Stimulated activated CD4-positive, alpha-beta T cell treated with anti-CD3 and anti-CD28 coated beads, Interleukin-12 subunit alpha, Interleukin-12 subunit beta, amount 100 ng/mL, for 48 hours (primary cell): ENCODE measurements around the gene ZNF445.
"Not testable (repeated sequence)": the region's sequence is repeated elsewhere in the genome, so short reads cannot be mapped to it uniquely, and the experiment has no call there.

ENCODE experiments used
- DNase-seq, 3 donors: peaks; one replicate each; pipeline ENCODE4 v3.0.0-alpha.2; 2020; ENCODE audit warnings: low read depth in 2 of 3, low spot score in 1 of 3

Gene ZNF445

DNA sequence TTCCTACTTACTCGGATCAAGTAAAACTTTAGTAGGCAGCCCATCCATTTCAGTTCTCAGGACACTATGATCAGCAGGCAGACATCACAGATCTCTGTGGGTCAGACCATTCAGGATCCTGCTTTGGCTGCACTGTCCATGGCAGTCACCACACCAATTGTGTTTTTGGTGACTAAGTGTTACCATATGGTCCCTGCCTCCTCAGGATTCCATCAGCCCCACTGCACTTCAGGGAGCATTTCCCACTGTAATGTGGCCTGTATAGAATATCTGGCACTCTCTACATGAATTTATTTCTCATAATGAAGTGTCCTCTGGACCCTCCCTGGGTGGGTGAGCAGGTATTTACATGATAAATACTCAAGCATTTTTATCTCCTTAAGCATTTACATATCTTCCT, 41.3 kb downstream of the ZNF445 start:
- DNase-seq: no peak

DNA sequence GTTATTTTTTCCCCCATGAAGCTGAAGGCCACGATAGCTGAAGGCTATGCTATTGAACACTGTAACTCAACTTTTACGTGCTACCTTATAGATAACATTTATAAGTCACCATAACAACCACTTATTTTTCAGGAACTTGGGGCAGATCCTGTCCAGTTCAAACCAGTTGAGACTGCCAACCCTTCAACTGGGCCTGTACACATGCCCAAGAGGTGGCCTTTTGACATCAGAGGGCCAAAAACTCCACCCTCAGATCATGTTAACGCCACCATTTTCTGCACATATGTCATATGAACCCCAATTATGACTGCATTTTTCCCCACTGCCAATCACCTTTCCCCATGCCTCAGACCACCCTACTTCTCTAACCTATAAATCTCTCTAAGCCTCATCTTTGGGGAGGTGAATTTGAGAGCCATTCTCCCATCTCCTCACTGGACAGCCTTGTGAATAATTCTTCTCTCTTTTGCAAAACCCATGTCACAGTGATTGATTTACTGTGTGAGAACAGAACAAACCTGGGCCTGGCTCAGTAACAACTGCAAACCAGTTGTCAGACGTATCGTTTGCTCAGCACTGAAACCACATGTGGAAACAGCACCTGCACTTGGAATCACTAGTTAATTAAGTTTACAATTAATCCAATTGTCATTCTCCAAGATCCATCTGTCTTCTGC, 42.5 kb downstream of the ZNF445 start:
- DNase-seq: no peak

DNA sequence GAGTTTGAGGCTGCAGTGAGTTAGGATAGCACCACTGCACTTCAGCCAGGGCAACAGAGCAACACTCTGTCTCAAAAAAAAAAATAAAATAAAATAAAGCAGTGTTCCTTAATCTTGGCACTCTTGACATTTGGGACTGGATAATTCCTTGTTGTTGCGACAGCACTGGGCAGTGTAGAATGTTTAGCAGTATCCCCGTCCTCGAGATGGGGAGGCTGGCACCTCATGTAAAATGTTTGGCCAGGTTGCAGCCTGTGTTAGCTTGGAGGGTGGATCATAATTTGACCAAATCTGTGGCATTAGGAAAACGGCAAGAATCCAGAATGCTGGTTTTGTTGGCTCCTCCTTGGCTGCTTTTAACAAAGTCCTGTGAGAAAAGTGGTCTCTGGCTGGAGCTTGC, 47.0 kb downstream of the ZNF445 start:
- no peak for DNase-seq

DNA sequence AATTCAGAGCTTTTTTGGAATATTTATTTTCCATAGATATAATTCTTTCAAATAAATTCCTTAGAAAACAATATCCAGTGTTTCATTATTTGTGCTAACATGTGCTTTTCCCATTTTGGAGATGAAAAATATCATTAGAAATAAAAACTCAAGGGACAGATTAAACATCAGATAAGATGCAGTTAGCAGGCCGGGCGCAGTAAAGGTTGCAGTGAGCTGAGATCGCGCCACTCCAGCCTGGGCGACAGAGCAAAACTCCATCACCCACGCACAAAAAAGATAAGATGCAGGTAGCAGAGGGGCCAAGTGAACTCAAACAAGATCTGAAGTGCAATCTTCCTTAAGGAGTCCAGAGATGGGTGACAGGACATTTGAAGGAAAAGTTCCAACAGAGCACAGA, 48.0 kb downstream of the ZNF445 start:
- no peak for DNase-seq

DNA sequence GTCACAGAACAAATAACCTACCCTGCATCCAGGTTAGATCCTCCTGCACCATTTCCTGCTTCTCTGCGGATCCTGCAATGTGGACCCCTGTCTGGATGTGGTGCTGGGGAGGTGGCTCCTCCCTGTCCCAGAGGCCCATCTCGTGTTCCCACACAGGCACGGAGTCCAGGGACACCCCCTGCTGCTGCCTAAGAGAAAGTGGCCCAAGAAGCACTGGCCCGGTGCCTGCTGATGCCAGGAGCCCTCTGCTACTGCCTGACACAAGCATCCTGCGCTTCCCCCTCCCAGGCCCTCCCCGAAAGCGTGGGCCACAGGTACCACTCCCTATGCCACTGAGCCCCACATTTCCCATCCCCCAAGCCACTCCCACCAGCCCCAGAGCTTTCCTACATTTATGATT, 48.6 kb downstream of the ZNF445 start:
- no peak for DNase-seq

DNA sequence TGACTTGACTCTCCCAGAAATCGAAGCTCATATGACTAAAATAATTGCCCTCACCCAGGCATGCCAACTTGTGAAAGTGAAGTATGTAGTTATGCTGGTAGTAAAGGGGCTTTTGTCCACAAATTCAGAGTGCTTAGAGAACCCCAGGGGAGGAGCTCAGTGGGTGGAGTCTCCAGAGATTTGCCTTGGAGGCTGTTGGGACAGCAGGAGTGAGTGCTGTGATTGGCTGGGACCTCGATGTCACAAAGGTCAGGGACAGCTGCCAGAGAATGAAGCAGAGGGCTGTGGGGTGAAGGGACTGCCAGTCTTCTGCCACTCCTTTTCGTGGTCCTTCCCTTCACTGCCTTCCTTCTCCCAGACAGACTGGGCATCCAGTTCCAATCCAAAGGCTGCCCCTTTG, 49.8 kb downstream of the ZNF445 start:
- DNase-seq: no peak

DNA sequence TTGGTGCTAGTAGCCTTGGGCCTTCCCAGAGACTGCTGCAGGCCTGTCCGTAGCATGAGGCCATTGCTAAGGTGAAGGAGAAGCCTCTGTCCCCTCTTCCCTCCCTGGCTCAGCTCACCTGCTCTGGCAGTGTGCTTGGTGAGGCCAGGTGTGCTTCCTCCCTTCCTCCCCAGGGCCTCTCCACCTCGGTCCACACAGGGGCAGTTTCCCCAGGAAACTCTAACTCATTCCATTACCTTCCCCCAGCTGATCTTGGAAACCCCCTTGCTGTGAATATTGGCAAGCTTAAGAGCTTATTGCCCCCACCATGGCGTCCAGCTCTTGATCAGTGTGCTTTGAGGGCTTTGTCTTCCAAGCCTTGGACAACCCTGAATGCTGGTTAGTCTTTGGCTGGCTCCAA, 52.7 kb downstream of the ZNF445 start:
- DNase-seq: no peak

DNA sequence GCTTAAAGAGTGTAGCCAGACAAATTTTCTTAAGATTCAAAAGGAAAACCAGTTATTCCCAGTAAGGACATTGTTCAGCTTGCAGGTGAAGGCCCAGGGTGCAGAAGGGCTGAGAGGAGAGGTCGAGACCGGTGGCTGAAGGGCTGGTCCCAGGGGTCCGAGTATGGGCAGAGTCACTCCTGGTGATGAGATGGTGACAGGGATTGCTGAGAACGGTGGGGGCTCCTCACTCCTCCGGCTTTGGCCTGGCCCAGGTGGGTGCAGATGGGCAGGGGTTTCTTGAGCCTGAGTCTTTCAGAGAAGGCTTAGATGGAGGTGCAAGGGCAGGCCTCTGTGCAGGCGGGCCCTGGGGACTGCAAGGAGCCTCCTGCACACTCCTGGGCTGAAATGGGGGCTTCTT, 56.2 kb downstream of the ZNF445 start:
- DNase-seq: no peak

DNA sequence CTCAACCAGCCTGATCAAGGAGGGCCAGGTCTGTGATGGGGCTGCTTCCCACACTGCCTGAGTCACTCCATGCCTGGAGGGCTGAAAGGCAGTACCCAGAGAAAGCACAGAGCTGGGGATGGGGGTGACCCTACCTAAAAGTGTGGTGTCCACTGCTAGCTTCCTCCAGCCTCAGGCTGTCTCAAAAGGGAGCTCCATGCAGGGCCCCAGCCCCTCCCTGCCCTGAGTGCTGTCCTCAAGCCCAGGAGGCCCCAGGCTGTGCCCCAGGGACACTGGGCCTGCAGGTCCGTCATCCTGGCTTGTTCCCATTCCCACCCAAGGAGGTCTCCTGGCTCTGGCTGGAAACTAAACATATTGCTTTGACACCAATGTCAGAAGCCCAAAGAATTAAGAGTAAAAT, 56.8 kb downstream of the ZNF445 start:
- no peak for DNase-seq

DNA sequence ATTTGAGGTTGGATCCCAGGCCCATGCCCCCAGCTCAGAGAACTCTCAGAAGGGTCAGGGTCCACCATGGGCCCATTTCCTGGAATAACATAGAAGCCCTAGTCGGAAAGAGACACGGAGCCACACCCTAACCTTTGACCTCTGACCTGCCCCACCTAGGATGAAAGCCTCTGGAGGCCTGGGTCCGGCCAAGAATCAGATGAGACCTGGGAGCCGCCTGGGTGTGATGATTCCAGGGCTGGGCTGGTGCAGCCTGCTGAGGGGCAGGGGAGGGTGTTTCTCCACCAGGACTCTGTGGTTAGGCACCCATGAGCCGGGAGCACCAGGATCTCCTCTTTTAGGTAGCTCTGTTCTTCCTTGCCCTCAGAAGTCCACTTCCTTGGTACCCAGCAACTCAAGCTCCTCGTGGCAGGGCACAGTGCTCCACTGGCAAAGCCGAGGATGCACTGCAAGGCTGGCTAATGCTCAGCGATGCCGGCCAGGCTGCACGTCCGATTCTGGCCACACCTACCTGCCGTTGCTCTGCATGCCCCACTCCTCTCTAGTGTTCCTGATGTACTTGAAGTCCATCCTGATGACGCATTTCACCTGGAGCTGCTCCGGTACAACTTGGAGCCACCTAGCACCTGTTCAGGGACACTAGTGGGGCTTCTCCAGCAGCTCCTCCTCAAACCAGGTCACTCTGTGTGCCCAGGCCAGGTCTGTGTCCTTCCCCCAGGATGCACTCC, 57.4 kb downstream of the ZNF445 start:
- DNase-seq: no peak

DNA sequence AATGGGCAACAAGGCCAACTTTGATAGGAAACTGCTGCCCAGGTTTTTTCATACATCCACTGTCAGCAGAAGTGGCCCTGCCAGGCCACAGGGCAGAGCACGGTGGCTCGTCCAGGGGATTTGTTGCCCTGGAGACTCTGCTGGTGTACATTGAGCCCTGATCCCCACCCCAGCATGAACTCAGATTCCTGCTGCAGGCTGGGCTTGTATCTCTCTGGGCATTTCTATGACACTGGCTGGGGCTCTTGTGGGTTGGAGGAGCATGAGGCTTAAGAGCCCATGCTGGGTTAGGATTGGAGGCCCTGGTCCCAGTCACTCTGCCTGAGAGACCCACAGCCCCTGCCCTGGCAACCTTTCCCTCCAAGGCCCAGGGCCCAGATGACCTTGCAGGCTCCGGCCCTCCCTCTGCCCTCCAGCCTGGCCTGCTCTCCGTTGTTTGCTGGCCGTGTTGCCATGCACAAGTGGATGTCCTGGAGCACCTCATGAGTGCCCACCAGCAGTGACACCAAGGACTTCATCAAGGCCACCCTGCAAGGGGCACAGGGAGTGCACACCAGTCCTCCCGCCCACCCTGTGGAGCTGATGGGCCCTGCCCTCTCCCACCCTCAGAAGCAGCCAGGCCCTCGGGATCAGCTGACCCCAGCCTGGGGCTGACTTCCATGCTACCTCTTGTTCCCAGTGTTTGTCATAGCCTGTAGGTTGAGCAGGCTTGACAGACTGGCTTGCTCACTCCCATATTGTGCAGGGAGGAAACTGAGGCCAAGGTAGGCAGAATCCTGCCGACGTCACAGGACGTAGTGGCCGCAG, 58.2 kb downstream of the ZNF445 start:
- no peak for DNase-seq

DNA sequence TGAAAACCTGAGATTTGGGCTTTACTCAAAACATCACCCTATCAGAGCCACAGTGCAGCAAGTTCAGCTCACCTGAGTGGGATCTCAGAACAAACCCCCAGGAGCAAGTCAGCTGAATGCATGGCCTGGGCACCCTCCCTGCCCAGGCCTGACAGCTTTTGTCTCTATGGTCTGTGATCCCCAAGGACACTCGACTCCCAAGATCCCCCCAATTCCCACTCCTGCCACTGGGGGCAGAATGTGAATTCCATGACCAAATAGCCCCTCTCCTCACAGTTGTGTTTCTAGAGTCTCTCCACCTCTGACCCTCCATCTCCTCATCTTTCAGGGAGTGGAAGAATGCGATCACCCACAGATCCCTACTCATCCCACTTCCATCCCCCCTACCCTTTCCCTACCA, 58.9 kb downstream of the ZNF445 start:
- DNase-seq: no peak

DNA sequence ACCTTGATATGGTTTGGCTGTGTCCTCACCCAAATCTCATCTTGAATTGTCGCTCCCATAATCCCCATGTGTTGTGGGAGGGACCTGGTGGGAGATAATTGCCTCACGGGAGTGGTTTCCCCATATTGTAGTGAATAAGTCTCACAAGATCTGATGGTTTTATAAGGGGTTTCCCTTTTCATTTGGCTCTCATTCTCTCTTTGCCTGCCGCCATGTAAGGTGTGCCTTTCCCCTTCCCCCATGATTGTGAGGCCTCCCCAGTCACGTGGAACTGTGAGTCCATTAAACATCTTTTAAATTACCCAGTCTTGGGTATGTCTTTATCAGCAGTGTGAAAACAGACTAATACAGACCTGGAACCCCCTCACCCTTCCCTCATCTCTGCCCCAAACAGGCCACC, 59.4 kb downstream of the ZNF445 start:
- DNase-seq: not testable (repeated sequence)

DNA sequence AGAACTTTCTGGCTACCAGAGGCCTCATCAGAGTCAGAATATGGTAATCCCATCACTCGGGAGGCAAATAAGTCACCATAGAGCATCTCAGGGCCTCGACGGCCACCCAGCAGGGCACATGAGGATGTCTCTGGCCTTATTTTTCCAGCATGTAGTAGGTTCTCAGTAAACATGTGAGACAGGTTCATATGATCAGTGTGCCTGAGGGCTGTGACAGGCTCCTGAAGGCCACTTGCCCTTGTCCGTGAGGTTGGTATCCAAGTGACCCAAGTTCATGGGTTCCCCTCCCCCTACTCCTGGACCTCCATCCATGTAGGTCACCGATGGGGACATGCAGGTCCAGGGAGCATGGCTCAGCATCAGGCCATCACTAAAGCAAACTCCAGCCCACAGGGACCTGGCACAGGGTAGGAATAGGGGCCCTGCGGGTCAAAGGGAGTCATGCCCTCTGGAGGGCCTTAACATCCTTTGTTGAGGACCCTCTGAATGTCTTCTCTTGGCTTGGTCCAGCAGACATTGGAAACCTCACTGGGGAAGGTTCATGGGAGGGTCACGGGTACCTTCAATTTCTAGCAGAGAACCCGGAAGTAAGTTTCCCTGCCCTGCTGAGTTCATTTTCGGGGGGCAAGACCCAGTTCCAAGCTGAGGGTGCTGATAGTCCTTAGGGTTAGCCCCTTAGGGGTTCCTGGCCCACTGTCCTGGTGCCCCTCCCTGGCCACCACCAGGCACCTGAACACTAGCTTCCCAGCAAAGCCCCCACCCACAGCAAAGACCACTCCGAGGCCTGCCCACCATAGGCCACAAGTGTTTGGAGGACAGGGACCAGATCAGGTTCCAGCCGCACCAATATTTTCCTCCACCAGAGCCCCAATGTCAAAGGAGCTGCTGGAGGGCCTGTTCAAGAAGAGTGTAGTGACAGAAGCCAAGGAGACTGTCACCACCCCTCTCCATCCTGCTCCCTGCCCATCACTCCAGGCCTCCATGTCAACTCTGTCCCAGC, 61.1 kb downstream of the ZNF445 start:
- no peak for DNase-seq

DNA sequence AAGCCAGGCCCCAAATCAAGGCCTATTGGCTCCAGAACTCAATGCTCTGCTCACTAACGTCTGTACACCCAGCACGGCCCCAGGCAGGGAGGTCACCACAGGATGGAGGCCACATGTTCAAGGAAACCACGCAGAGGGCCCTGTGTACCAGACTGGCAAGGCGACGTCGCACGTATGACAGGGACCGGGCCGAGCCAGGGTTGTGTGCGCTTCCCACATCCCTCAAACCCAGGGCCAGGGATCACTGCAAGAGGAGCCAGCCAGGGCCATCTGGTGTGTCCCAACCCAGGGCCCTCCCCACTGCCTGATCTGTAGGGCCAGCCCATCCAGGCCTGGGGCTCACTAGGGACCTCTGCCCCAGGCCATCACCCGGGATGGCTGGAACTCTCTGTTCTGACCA, 62.0 kb downstream of the ZNF445 start:
- DNase-seq: no peak

DNA sequence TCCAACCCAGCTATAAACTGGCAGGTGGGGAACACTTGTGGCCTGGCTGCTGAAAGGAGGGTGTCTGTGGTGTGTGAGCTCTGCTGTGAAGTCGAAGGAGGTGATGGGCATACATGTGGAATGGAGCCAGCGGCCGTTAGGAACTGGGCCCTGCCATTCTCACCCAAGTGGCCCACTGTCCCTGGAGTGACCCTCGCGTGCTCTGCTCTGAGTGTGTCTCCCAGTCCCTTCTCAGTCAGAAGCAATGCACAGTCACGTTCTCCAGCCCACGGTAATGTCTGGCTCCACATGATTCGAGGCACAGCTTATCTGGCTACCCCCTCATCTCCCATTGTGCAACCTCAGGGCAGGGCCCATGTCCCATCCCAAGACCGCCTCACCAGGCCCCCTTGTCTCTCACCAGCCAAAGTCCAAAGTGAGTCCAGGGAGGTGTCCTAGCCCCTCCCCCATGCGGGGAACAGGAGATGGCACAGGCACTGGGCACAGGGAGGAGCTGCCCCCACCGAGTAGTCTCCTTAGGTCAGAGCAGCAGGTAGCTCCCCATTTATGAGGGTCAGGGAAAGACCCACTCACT, 62.9 kb downstream of the ZNF445 start:
- DNase-seq: no peak

DNA sequence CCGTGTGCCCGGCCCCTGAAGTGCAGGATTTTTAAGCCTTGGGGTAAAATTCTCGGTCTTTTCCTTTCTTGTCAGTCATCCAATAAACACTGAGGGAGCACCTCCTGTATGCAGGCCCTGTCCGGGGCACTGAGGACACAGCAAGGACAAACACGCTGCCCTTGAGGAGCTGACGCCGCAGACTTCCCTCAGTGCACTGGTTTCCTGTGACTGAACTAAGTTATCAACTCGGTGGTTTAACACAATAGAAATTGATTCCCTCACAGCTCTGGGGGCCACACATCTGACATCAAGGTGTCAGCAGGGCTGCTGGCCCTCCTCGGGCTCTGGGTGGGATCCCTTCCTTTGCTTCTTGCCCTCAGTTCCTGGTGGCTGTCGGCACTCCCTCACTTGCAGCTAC, 65.1 kb downstream of the ZNF445 start:
- DNase-seq: no peak

DNA sequence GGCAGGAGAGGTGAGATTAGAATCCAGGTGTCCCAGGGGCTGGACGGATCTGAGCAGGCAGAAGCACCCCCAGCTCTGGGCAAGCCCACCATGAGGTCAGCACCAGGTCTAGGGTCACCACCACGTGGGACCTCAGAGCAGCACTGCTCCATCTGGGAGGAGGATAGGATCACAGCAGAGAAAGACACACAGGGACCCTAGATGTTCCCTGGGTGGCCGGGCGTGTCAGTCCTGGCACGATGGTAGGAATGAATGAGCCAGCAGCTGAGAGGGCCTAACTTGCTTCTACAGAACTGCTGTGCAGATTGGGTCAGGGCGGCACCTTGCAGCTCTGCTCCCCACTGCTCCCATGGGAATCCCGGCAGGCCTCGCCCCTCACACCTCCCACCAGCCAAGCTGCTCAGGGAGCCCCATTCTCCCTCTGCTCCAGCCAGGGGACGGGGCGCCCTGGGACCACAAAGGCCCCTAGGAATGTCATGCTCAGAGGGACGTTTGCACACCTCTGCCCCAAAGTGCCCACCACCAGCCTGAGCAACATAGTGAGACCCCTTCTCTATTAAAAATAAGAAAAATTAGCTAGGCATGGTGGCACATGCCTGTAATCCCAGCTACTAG, 66.3 kb downstream of the ZNF445 start:
- DNase-seq: no peak

DNA sequence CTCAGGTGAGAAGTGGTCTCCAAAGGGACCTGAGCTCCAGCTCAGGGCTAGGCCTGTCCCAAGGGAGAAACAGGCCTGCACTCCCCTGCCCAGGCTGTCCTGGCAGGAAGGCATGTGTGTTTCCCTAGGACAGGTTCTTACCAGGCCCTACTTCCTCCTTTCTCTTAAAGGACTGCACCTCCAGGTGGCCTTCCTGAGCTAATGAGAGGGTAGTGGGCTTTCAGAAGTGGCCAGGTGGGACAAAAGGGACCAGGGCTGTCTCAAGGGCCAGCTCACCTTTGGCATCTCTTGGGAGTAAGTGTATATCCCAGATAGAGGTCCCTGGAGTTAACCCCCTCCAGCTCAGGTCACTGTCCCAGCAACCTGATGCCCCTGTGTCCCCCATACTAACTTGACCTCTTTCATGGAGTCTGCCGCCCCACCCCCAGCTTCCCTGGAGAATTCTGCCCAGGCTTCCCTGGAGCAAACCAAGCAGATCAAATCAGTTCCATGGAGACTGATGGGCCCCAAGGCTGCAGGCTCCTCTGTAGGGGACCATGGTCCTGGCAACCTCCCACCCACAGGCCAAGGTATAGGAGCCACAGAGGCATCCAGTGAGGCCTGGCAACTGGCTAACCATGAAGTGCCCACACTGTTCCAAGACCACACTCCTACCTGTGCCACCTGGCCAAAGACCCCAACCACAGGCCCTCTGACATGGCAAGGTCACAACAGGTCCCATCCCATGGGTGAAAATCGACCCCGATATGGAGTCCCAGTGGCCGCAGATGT, 67.6 kb downstream of the ZNF445 start:
- DNase-seq: no peak
